A549 (cell line): ENCODE results near the gene TEX261. TPM values are rescaled to one million over a fixed set of nuclear protein-coding genes. Genes with fewer than 3 reads are reported as not detected.

ENCODE experiments used
- ATAC-seq, 2 experiments: fragments of 200-7000 bp in 1 of 2; fragments of >200 bp in 1 of 2; cut with Nextera tagmentation in 1 of 2; cut with Tn5 transposase in 1 of 2; 3 replicates each; pipeline versions ENCODE4 v1.8.0 to v1.9.1; 2018 to 2020; ENCODE audit warnings: mild to moderate bottlenecking in 1 of 2, moderate library complexity in 1 of 2
- CTCF ChIA-PET: fragments of 300-600 bp; sonication (Branson Sonifier 250); formaldehyde crosslinking; extraction: SDS; loops from one replicate; lab custom pipeline; 2021; ENCODE audit warnings: antibody characterized with exemption, inconsistent platforms; lab: Yijun Ruan, JAX
- POLR2A ChIA-PET: fragments of 350-600 bp; formaldehyde crosslinking; extraction: SDS; loops from one replicate; lab custom pipeline; 2021; ENCODE audit warnings: antibody characterized with exemption, inconsistent platforms; lab: Yijun Ruan, JAX
- DNase-seq, 2 experiments: peaks; one replicate each; pipeline versions ENCODE4 v3.0.0 to v3.0.0-alpha.2; 2011 to 2016; ENCODE audit warnings: low read depth in 1 of 2, low spot score in 1 of 2
- FAIRE-seq: peaks from 2 replicates; lab custom pipeline; 2011; peaks lifted over from hg19 to GRCh38; lab: Jason Lieb, UNC
- H3K27ac ChIP-seq, 2 experiments: fragments of >200 bp; sonication (Bioruptor Twin); formaldehyde crosslinking; 3 replicates each; pipeline ENCODE4 v1.5.1; 2016 to 2017
- H3K4me1 ChIP-seq: fragments of >200 bp; sonication (Bioruptor Twin); formaldehyde crosslinking; 3 replicates; pipeline ENCODE4 v1.6.1; 2016
- H3K4me2 ChIP-seq: fragments of >200 bp; sonication (Bioruptor Twin); formaldehyde crosslinking; 3 replicates; pipeline ENCODE4 v1.6.1; 2016
- H3K4me3 ChIP-seq: fragments of >200 bp; sonication (Bioruptor Twin); formaldehyde crosslinking; 3 replicates; pipeline ENCODE4 v1.5.1; 2016
- H3K9me3 ChIP-seq: fragments of >200 bp; sonication (Bioruptor Twin); formaldehyde crosslinking; 3 replicates; pipeline ENCODE4 v1.6.1; 2016
- CEBPB ChIP-seq, 2 experiments: fragments of >200 bp in 1 of 2; sonication (Bioruptor Twin) in 1 of 2; formaldehyde crosslinking in 1 of 2; IDR thresholded peaks; 2 replicates each; pipeline ENCODE4 v1.6.1; 2012 to 2016
- CHD4 ChIP-seq: fragments of 200-600 bp; sonication (generic); IDR thresholded peaks from 2 replicates; pipeline ENCODE4 v1.6.1; 2016; ENCODE audit warnings: antibody characterized with exemption, mild to moderate bottlenecking, borderline replicate concordance
- EP300 ChIP-seq, 2 experiments: fragments of >200 bp; sonication (Bioruptor Twin); formaldehyde crosslinking; IDR thresholded peaks; 2 replicates in 1 of 2; 3 replicates in 1 of 2; pipeline ENCODE4 v1.6.1; 2016 to 2017
- FOSB ChIP-seq: fragments of 250-450 bp; sonication (Bioruptor Pico); IDR thresholded peaks from 2 replicates; pipeline ENCODE4 v1.5.0; 2020; ENCODE audit warnings: mild to moderate bottlenecking, moderate library complexity
- FOSL2 ChIP-seq, 2 experiments: fragments of 450-650 bp in 1 of 2; fragments of >200 bp in 1 of 2; sonication (Bioruptor Twin) in 1 of 2; formaldehyde crosslinking; IDR thresholded peaks; 2 replicates each; pipeline versions ENCODE4 v1.5.0 to v1.6.1; 2016 to 2020; ENCODE audit warnings: mild to moderate bottlenecking in 1 of 2, moderate library complexity in 1 of 2
- FOXS1 ChIP-seq: fragments of 250-450 bp; sonication (Bioruptor Pico); IDR thresholded peaks from 2 replicates; pipeline ENCODE4 v1.5.0; 2020; ENCODE audit warnings: mild to moderate bottlenecking, moderate library complexity
- GATA3 ChIP-seq: IDR thresholded peaks from 2 replicates; pipeline ENCODE4 v1.6.1; 2012; ENCODE audit warnings: borderline replicate concordance
- HDAC2 ChIP-seq: fragments of 200-600 bp; sonication (generic); IDR thresholded peaks from 2 replicates; pipeline ENCODE4 v1.6.1; 2016
- HOXA7 ChIP-seq: fragments of 250-450 bp; sonication (Bioruptor Pico); IDR thresholded peaks from 2 replicates; pipeline ENCODE4 v1.5.0; 2020; ENCODE audit warnings: mild to moderate bottlenecking, moderate library complexity
- HOXB5 ChIP-seq: fragments of 250-450 bp; sonication (Bioruptor Pico); IDR thresholded peaks from 2 replicates; pipeline ENCODE4 v1.5.0; 2020; ENCODE audit warnings: mild to moderate bottlenecking, moderate library complexity
- MAZ ChIP-seq: fragments of 150-350 bp; IDR thresholded peaks from 2 replicates; pipeline ENCODE4 v1.6.1; 2014; ENCODE audit warnings: antibody characterized with exemption, low read depth, low read length, borderline replicate concordance
- NPAS2 ChIP-seq: fragments of 250-450 bp; sonication (Bioruptor Pico); IDR thresholded peaks from 2 replicates; pipeline ENCODE4 v1.8.0; 2022; ENCODE audit warnings: mild to moderate bottlenecking, moderate library complexity, borderline replicate concordance
- NR3C1 ChIP-seq: fragments of >200 bp; sonication (Bioruptor Twin); formaldehyde crosslinking; IDR thresholded peaks from 3 replicates; pipeline ENCODE4 v1.6.1; 2017
- POLR2A ChIP-seq: IDR thresholded peaks from 2 replicates; pipeline ENCODE4 v1.6.1; 2012; ENCODE audit warnings: mild to moderate bottlenecking, low read length
- RAD21 ChIP-seq, 2 experiments: fragments of >200 bp in 1 of 2; sonication (Bioruptor Twin) in 1 of 2; formaldehyde crosslinking in 1 of 2; IDR thresholded peaks in 1 of 2; conservative IDR thresholded peaks in 1 of 2; 2 replicates in 1 of 2; 3 replicates in 1 of 2; pipeline ENCODE4 v1.6.1; 2012 to 2018; ENCODE audit warnings: inconsistent platforms in 1 of 2
- RNF2 ChIP-seq: fragments of 200-600 bp; sonication (generic); IDR thresholded peaks from 2 replicates; pipeline ENCODE4 v1.6.1; 2016; ENCODE audit warnings: low read depth, mild to moderate bottlenecking, antibody characterized with exemption, moderate library complexity, borderline replicate concordance
- SMC3 ChIP-seq: fragments of >200 bp; sonication (Bioruptor Twin); formaldehyde crosslinking; IDR thresholded peaks from 3 replicates; pipeline ENCODE4 v1.6.1; 2018; ENCODE audit warnings: inconsistent platforms
- SREBF2 ChIP-seq: fragments of 450-650 bp; IDR thresholded peaks from 2 replicates; pipeline ENCODE4 v1.6.1; 2014; ENCODE audit warnings: mild to moderate bottlenecking, moderate library complexity
- TFCP2L1 ChIP-seq: fragments of 250-450 bp; sonication (Bioruptor Pico); IDR thresholded peaks from 2 replicates; pipeline ENCODE4 v1.5.0; 2021; ENCODE audit warnings: mild to moderate bottlenecking
- TP53 ChIP-seq: fragments of 250-450 bp; sonication (Bioruptor Pico); IDR thresholded peaks from 2 replicates; pipeline ENCODE4 v1.5.0; 2021; ENCODE audit warnings: mild to moderate bottlenecking, moderate library complexity
- USF2 ChIP-seq: fragments of 450-650 bp; IDR thresholded peaks from 2 replicates; pipeline ENCODE4 v1.6.1; 2014; ENCODE audit warnings: antibody characterized with exemption
- ZC3H11A ChIP-seq: fragments of 450-650 bp; IDR thresholded peaks from 2 replicates; pipeline ENCODE4 v1.6.1; 2014; ENCODE audit warnings: antibody characterized with exemption, mild to moderate bottlenecking
- ZNF302 ChIP-seq: fragments of 250-450 bp; sonication (Bioruptor Pico); IDR thresholded peaks from 2 replicates; pipeline ENCODE4 v1.9.0; 2021; ENCODE audit warnings: inconsistent platforms, mild to moderate bottlenecking, moderate library complexity
- ZSCAN20 ChIP-seq: fragments of 250-450 bp; sonication (Bioruptor Pico); IDR thresholded peaks from 2 replicates; pipeline ENCODE4 v1.8.0; 2022; ENCODE audit warnings: mild to moderate bottlenecking, moderate library complexity
- WGBS: methylation state at CpG from one replicate; pipeline ENCODE4 v1.1.6; 2017; ENCODE audit errors: missing lambda C conversion rate; 5-methylcytosine and 5-hydroxymethylcytosine counted together
- polyA plus RNA-seq, 4 experiments: library from polyadenylated mRNA; depleted of rRNA in 3 of 4; stranded (reverse); fragments of >200 nt; fragmentation: RNase III in 1 of 4; extraction: RNeasy Plus Mini Kit Qiagen cat#74134 plus additional on column Dnase treatment in 1 of 4; gene quantifications; 2 replicates in 3 of 4; 3 replicates in 1 of 4; pipeline ENCODE4 v1.2.3, GENCODE V29; 2011 to 2017
- TF ChIP-seq, protein P1 (sequence below): IDR thresholded peaks from 2 replicates; pipeline ENCODE4 v1.6.1; 2012; ENCODE audit warnings: low read depth, borderline replicate concordance

TEX261 gene
- polyA plus RNA-seq, 2 of the 4 experiments (the other 2 are of a cell fraction) = 71.3 to 87.1 TPM

GRCh38 chr2:71005271-71006202 is 10.9 kb upstream of the TEX261 start (continued):
- TF ChIP-seq TP53 (CRISPR knock-in tag) (no peak), EP300 (IDR thresholded peaks at IDR 0.05) (no peak), CEBPB (IDR thresholded peaks at IDR 0.05) (no peak), USF2 (no peak), SREBF2 (no peak), CHD4 (no peak), FOXS1 (CRISPR knock-in tag) (no peak)

DNA sequence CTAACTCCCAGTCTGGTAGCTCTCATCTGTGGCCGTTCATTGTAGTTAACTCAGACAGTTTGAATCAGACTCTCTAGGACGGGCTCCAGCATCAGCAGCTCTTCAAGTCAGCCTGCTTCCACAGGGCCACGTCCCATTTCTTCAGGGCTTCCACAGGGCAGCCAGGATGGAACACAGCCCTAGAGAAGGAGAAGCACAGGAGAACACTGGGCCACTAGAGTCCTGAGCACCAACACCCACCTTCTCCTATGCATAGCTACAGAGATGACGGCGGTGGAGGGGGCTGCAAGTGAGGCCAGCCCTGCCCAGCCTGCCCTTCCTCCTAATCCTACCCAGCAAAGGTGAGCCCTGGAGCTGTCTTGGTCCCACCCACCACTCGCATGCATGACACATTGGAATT is 10.2 kb upstream of the TEX261 start:
- WGBS = 68% methylated on average over 6 of the region's 6 CpGs
- TF ChIP-seq GATA3 (no peak), HDAC2 (no peak), POLR2A (no peak), FOSL2 (IDR thresholded peaks at IDR 0.05) (no peak), FOSL2 (CRISPR knock-in tag; IDR thresholded peaks at IDR 0.05) (no peak), CEBPB (IDR thresholded peaks at IDR 0.05) (no peak), TFCP2L1 (CRISPR knock-in tag) (no peak), NR3C1 (no peak), SMC3 (no peak), MAZ (no peak), FOSB (no peak), HOXB5 (CRISPR knock-in tag) (no peak), FOXS1 (CRISPR knock-in tag) (no peak), ZSCAN20 (CRISPR knock-in tag) (no peak), HOXA7 (CRISPR knock-in tag) (no peak), RAD21 (conservative IDR thresholded peaks at IDR 0.05 in 1 of 2, IDR thresholded peaks at IDR 0.05 in 1 of 2) (no peak), ZC3H11A (no peak), ZNF302 (CRISPR knock-in tag) (no peak), RNF2 (no peak), NPAS2 (CRISPR knock-in tag) (no peak)
- TF ChIP-seq, protein P1, sequence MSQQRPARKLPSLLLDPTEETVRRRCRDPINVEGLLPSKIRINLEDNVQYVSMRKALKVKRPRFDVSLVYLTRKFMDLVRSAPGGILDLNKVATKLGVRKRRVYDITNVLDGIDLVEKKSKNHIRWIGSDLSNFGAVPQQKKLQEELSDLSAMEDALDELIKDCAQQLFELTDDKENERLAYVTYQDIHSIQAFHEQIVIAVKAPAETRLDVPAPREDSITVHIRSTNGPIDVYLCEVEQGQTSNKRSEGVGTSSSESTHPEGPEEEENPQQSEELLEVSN = no peak
- FAIRE-seq = no peak
- DNase-seq = no peak
- ChIA-PET POLR2A (no interaction called here), CTCF (interaction anchor here (1.8 to 5.7 kb wide), 3 partner anchors 11 to 134 kb away, joined by 4 to 37 read pairs (median 8); no protein-coding TSS in a partner anchor)
- Histone ChIP-seq H3K4me1 (peaks cover 5% of the 10 kb centered on the region; the same call in 1 of the 3 replicates), H3K27ac (no peak overlapping the region), H3K4me3 (no peak overlapping the region), H3K4me2 (no peak overlapping the region), H3K9me3 (no peaks in the 10 kb centered on the region)
- ATAC-seq = no peak
